Adrenal gland (tissue), 12 donors: ENCODE data around the gene DCLK3. TPM values are rescaled to one million over a fixed set of nuclear protein-coding genes. Genes with fewer than 3 reads are reported as not detected.

Source experiments
- DNase-seq, 7 donors: peaks; one replicate each; pipeline ENCODE4 v3.0.0-alpha.2; 2019 to 2020
- H3K27ac ChIP-seq, 5 donors: fragments of 200-600 bp; sonication (generic) in 4 of 5; 1 replicate in 3 of 5; 2 replicates in 2 of 5; pipeline versions ENCODE4 v1.5.1 to v1.8.0; 2016 to 2020; ENCODE audit warnings: mild to moderate bottlenecking in 1 of 5
- H3K27me3 ChIP-seq: fragments of 200-600 bp; 2 replicates; pipeline ENCODE4 v1.8.0; 2021
- H3K36me3 ChIP-seq, 2 donors: fragments of 200-600 bp; replicated peaks in 1 of 2; 1 replicate in 1 of 2; 2 replicates in 1 of 2; pipeline versions ENCODE4 v1.5.1 to v1.8.0; 2018 to 2022
- H3K4me1 ChIP-seq, 2 donors: fragments of 200-600 bp; replicated peaks in 1 of 2; 1 replicate in 1 of 2; 2 replicates in 1 of 2; pipeline versions ENCODE4 v1.5.1 to v1.8.0; 2018 to 2021
- H3K4me3 ChIP-seq, 4 donors: fragments of 200-600 bp; sonication (generic) in 3 of 4; one replicate each; pipeline ENCODE4 v1.5.1; 2016 to 2018
- H3K9me3 ChIP-seq, 3 donors: fragments of 200-600 bp; sonication (generic) in 1 of 3; replicated peaks in 1 of 3; 1 replicate in 2 of 3; 2 replicates in 1 of 3; pipeline versions ENCODE4 v1.5.1 to v1.8.0; 2016 to 2021
- CTCF ChIP-seq, 6 experiments: fragments of 450-650 bp in 4 of 6; fragments of 200-600 bp in 2 of 6; sonication (generic) in 1 of 6; IDR thresholded peaks; 1 replicate in 5 of 6; 2 replicates in 1 of 6; pipeline versions ENCODE4 v1.5.1 to v1.8.0; 2016 to 2021; ENCODE audit warnings: antibody characterized with exemption in 6 of 6, mild to moderate bottlenecking in 2 of 6, moderate library complexity in 1 of 6
- POLR2A ChIP-seq, 2 donors: fragments of 450-650 bp; IDR thresholded peaks; one replicate each; pipeline ENCODE4 v1.6.1; 2017; ENCODE audit warnings: antibody characterized with exemption in 2 of 2, mild to moderate bottlenecking in 2 of 2, moderate library complexity in 1 of 2
- WGBS, 4 donors: extraction: QIAGEN DNeasy Blood & Tissue Kit in 2 of 4; methylation state at CpG; one replicate each; pipeline versions ENCODE4 v1.1.5 to v1.1.7; 2013 to 2017; 5-methylcytosine and 5-hydroxymethylcytosine counted together
- intact Hi-C, 2 donors: fragments of 100-400 bp; cut with DNase I; formaldehyde crosslinking; loops; one replicate each; pipeline versions ENCODE4 v1.14.1 to v1.15.0; 2022 to 2023
- polyA plus RNA-seq, 3 donors: library from polyadenylated mRNA; stranded (reverse); fragments of 200-250 nt in 2 of 3; fragments of 350-450 nt in 1 of 3; fragmentation: Illumina TruSeq in 1 of 3; extraction: RNeasy Lipid Tissue Mini Kit (QIAGEN cat#74804) in 1 of 3; gene quantifications; one replicate each; pipeline ENCODE4 v1.2.3, GENCODE V29; 2013 to 2014
- total RNA-seq, 9 donors: library from RNA; depleted of rRNA in 4 of 9; stranded (reverse); fragments of >200 nt in 4 of 9; fragments of 120-200 nt in 1 of 9; fragmentation: NEBNext Ultra II Directional in 1 of 9; extraction: Animal tissue kit (Norgen Biotek cat#: 25700) in 1 of 9; gene quantifications; one replicate each; pipeline versions ENCODE4 v1.1.0 to v1.2.4, GENCODE V29; 2013 to 2023
- donor health status: healthy with polysubstance abuse.
- donor health status: Bipolar disorder and iron deficiency.
- donor health status: DM: yes; HTN: yes; CAD: no.
- donor health status: DM: no; HTN: no; CAD: no.
- donor health status: DM: no; HTN: no; CAD: no.
- donor health status: DM: yes; HTN: yes; CAD: no.

The DCLK3 gene
- total and polyA plus RNA-seq, 12 donors: under 0.01 to 1.5 (median 0.15) TPM; not detected in 6

- H3K9me3 ChIP-seq: no peaks in the 10 kb centered on the region
- WGBS, 4 donors: 84 to 88% (median 87%) methylated on average over 2 of the region's 2 CpGs
- H3K27ac ChIP-seq: no peak overlapping the region
- no peaks in the 10 kb centered on the region for H3K27me3 ChIP-seq
- intact Hi-C loops: no loop called here
- DNase-seq: no peak
- no peak for TF ChIP-seq CTCF (IDR thresholded peaks at IDR 0.05)
- TF ChIP-seq POLR2A (IDR thresholded peaks at IDR 0.05): no peak
- H3K36me3 ChIP-seq: no peaks in the 10 kb centered on the region
- H3K4me1 ChIP-seq: no peaks in the 10 kb centered on the region
- no peak overlapping the region for H3K4me3 ChIP-seq
Observed at GRCh38 chr3:36743826-36744225, 20.5 kb downstream of the DCLK3 start.

GRCh38 chr3:36741285-36741684, 23.1 kb downstream of the DCLK3 start:
- Histone ChIP-seq H3K9me3 (no peaks in the 10 kb centered on the region), H3K27ac (no peak overlapping the region), H3K36me3 (no peaks in the 10 kb centered on the region), H3K27me3 (no peaks in the 10 kb centered on the region), H3K4me1 (no peaks in the 10 kb centered on the region), H3K4me3 (no peak overlapping the region)
- whole genome bisulfite sequencing, 4 donors: 88 to 92% (median 89%) methylated on average over 2 of the region's 2 CpGs
- TF ChIP-seq POLR2A (IDR thresholded peaks at IDR 0.05) (no peak), CTCF (IDR thresholded peaks at IDR 0.05) (no peak)
- DNase-seq: no peak
- intact Hi-C loops: no loop called here

DNA sequence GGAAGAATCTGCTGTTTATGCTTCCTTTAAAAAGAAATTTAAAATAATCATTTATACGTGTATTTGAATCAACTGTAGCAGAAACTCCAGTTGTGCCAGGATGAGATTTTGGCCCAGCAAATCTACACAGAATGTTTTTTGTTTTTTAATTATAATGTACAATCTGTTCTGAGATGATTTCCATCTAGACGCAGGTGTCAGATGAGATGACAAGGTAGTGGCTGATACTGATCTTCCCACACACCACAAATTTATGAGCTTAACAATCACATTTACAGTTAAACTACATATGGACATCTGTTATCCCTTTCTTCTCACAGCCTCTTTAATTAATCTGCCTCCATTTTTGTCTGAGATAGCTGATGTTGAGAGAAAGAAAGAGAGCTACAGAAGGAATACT, 23.6 kb downstream of the DCLK3 start:
- no peaks in the 10 kb centered on the region for H3K9me3 ChIP-seq
- DNase-seq: no peak
- no peak overlapping the region for H3K27ac ChIP-seq
- H3K4me1 ChIP-seq: no peaks in the 10 kb centered on the region
- no peak for TF ChIP-seq CTCF (IDR thresholded peaks at IDR 0.05)
- no peak for TF ChIP-seq POLR2A (IDR thresholded peaks at IDR 0.05)
- H3K27me3 ChIP-seq: no peaks in the 10 kb centered on the region
- no peaks in the 10 kb centered on the region for H3K36me3 ChIP-seq
- no peak overlapping the region for H3K4me3 ChIP-seq
- 72 to 86% (median 79%) methylated on average over 2 of the region's 2 CpGs for WGBS, 4 donors
- intact Hi-C loops: no loop called here

- Histone ChIP-seq H3K4me3 (no peak overlapping the region), H3K4me1 (no peaks in the 10 kb centered on the region), H3K27me3 (no peaks in the 10 kb centered on the region), H3K27ac (no peak overlapping the region), H3K9me3 (no peaks in the 10 kb centered on the region), H3K36me3 (no peaks in the 10 kb centered on the region)
- peak in 5 of 7 donors; percentile 34 to 60 (median 47) for DNase-seq
- WGBS, 4 donors: 38 to 49% (median 40%) methylated on average over 8 to 16 of the region's 16 CpGs
- TF ChIP-seq POLR2A (IDR thresholded peaks at IDR 0.05): no peak
- TF ChIP-seq CTCF (IDR thresholded peaks at IDR 0.05): no peak
- intact Hi-C loops: loop anchor here in 1 of 2 donors (5.0 to 10.0 kb wide), 2 partner anchors 129 to 216 kb away; no protein-coding TSS in a partner anchor
Observed at GRCh38 chr3:36738702-36739101, 25.7 kb downstream of the DCLK3 start.
